GM21737 (cell line): ENCODE measurements around the gene MBD5.
"Not testable (repeated sequence)": the region's sequence is repeated elsewhere in the genome, so short reads cannot be mapped to it uniquely, and the experiment has no call there.

Experiments used
- ATAC-seq: cut with Tn5 transposase; IDR thresholded peaks from one replicate; pipeline ENCODE4 v1.9.1; 2021; ENCODE audit warnings: mild to moderate bottlenecking, moderate library complexity; ENCODE audit not compliant: unreplicated experiment

MBD5 gene

DNA sequence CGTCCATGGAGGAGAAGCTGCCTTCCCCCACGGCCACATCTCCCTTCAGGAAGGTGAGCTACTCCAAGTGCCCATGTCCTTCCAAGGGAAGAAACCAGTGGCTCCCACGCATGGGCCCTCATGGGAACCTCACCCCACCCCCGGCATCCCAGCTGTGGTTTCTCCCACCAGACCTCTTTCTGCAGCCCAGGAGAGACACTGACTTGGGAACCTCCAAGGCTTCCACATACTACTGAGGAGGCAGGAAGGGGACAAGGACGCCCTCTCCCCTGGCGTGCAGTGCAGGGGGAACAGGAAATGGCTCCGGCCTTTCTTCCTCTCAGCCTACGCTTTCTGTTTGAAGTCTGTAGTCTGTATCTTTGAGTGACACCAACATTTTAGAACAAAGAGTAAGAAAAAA is 519.1 kb downstream of the MBD5 start:
- no peak for ATAC-seq

DNA sequence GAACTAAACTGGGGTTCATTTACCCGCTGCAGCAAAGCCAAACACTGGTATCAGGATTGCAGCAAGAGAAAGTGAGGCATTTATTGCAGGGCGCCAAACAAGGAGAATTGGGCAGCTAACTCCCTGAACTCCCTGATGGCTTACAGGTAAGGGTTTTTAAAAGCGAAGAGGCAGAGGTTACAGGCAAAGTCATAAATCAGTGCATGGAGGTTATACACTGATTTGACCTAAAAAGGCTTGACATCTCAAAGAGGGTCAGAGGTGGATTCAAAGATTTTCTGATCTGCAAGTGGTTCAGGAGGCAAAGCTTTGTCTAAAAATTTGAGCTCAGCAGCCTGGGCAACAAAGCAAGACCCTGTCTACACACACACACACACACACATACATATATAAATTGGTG is 520.9 kb downstream of the MBD5 start:
- ATAC-seq = no peak

DNA sequence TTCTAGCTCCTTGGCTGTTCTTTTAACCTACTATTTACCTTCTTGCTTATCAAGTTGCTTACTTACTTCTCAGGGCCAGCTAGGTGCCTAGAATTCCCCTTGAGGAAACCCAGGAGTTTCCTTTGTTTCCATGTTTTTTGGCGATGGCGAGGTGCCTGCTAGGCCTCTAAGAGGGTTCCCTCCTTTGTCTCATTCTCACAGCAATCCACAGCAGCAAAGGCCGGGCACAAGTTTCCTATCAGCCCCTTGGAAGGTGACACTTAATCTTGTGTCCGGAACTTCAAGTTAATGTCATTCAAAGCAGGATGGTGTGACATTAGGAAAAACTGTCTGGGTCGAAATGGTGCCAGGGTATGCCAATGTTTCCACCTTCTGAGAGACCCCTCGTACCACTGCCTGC is 521.7 kb downstream of the MBD5 start:
- ATAC-seq = no peak

DNA sequence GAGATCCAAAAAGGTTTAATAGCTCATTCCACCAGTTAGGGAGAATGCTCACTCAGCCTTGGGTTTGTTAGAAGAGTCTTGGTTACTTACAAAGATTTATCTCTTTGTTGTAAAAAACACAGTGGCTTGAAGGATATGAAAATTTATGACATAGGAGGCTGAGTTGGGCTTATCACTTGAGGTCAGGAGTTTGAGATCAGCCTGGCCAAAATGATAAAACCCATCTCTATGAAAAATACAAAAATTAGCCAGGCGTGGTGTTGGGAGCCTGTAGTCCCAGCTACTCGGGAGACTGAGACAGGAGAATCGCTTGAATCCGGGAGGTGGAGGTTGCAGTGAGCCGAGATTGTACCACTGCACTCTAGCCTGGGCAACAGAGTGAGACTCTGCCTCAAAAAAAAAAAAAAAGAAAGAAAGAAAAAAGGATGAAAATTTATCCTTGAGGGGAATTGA is 522.2 kb downstream of the MBD5 start:
- not testable (repeated sequence) for ATAC-seq

DNA sequence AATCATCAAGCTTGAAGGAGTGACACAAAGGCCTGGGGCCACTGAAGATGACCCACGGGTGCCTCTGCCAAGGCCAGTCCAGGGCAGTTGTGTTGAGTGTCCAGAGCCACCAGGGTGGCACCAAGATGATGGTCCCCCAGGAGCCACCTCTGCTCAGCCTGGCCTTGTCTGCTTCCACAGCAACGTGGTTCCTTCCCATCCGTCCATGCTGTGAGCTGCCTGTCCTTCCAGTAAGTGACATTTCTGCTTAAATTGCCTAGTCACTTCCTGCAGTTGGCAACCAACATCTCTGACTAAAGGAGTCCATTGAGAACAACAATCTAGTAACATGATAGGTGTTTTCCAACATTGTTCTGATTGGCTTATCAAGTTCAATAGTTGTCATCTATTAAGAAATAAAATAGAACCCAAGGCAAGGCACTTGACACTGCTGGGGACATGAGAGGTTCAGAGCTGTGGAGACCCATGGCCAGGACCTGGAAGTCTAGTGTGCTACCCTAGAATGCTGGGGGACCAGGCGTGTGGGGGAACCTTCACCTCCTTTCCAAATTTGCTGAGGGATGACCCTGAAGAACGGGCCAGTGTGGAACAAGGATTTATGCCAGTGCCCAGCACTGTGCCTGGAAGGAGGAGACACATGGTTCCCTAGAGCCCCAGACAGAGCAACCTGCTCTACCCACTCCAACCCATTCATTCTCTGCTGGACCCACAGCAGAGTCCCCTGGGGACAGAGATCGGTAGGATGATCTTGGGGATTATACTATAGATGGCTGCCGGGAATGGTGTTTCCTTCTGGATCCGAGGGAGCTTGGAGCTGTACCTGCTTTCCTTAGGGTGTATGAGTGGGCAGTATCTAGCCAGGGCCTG is 524.7 kb downstream of the MBD5 start:
- no peak for ATAC-seq

DNA sequence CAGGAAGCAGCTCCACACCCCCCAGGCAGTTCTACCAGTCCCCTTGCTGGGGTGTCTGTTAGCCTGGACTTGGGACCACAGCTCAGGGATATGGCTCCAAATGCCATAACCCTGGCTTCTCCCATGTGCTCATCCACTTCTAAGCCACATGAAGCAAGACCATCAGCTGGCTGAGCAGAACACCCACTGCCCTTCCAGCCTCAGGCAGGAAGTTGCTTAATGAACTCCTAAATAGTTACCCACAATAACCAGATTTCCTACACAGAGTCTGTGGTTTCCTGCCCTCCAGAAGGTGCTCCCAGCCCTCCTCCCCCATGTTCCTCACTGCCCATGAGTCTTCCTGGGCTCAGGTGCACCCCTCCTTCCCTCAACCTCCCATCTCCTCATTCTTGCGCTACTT is 525.4 kb downstream of the MBD5 start:
- ATAC-seq = no peak

DNA sequence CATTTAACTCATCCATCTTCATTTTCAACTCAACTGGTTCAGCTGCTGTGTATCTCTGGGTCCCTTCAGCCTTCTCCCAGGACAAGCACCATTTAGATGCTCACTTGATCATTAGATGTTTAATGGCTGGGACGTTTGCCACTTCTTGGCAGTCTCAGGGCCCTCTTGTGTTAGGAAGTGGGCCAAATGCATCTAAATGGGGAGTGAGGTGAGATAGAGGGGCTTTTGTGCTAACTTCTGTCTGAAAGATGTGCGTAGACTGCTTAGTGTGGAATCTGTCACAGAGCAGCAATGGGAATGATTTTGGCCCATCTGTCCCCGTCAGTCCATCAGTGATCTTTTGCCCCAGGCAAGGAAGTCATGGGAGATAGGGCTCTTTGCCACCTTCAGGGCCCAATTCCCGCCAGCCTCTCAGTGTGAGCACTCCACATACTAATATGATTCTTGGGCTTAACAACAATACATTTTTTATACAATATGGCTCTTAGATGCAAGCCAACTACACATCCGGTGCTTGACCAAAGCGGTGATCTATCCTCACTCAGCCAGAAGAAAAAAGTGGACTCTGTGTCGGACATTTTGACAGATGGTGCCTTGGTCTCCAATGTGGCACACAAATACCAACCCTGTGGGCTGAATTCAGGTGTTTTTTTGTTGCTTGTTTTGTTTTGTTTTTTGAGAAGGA is 528.0 kb downstream of the MBD5 start:
- no peak for ATAC-seq

DNA sequence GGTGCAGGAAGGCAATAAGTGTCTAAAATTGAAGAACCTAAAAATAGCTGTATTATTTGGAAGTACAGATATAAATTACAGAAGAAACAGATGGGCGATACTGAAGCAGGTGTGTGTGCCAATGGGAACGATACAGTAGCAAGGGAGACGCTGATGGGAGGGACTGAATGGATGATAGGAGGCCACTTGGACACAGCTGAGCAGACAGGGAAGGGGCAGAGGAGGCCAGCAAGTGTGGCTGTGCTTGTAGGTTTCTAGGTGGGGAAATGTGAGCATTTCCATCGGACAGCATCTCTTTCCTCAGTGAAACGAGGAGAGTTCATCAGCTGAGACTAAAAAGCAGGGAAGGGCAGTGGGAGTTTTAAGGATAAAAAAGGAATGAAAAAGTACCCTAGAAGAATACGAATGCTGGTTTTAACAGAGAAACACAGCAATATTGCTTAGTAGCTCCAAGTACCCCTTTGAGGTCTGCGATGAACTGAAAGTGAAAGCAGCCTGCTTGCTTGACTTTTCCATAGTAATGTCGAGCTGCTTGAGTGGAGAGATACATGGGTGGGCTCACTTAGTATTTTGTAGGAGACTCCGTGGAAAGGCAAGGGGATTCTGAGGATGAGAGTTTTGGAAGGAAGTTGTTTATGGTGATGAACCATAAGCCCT is 531.9 kb downstream of the MBD5 start:
- ATAC-seq = no peak

DNA sequence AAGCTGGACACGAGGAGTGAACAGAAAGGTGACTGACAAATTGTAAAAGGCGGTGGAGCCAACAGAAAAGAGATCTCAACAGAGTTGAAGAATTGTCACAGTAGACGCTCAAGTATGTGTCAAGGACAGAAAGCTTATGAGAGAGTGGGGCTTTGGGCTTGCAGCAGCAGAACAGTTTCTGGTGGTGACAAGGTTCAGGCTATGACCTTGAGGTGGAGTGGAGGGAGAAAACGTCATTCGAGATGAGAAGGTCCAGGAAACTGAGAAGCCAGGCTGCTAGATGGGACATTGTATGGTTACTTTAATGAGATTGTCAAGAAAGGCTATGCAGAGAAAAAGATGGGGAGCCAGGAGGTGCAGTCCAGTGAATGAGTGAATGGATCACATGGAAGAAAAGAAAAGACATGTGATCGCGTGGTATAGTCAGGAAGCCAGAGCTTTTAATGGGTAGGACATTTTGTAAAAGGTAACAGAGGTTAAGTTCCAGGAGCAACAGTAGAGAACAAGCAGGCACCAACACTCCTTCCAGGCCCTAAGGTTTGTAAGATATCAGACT is 532.5 kb downstream of the MBD5 start:
- ATAC-seq = no peak

DNA sequence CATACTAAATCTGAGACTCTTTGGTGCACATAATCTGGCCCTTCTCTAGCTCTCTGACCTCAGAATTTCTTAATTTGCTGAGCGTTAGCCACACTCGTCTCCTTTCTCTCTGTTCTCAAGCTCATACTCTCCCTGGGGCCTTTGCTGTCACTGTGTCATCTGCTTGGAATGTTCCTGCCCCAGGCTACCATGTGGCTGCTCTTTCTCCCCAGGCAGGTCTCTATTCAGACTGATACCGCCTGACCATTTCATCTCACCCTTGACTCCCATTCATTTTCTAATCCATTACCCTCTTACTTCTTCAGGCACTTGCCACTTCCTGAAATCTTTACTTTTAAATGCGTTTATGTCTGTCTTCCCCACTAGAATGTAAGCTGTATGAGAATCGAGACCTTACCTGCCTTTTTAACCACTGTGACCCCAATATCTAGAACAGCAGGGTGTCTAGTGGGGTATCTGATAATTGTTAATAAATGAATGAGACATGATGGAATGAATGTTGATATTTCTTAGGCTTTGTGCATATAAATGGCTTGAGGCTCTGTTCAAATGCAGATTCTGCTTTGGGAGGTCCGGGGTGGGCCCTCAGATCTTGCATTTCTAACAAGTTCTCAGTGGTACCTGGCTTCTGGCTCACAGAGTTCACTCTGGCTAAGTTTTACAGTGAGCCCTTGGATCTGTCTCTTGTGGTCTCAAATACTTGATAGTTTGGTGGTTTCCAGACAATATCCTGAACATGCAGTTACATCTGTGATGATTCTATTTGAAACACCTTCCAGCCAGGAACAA is 533.8 kb downstream of the MBD5 start:
- ATAC-seq = no peak

DNA sequence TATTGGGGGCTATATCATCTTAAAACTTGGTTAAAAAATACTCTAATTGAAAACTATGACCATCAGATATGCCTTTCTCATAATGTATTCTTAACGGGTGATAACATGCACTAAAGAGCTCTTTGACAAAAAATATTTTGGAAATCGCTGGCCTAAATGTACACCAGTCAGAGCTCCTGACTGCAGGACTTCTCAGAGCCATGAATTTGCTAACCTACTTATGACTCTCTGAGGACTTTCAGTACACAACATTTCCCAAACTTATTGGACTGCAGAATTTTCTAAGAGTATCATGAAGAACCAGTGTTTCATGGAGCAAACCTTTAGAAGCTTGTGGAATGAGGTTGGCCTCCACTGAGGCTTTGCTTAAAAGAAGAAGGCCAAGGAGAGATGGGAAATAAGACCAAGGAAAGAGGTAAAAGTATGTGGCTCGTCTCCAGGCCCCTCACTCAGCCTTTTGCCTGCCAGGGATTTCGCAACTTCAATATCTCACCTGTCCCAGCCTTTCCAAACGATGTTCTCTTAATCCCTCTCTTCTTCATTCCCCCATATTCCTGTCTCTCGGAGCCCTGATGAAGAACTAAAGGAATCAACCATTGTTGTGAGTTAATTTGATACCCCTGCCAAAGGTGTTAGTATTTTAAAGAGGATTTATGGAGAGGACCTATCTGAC is 534.9 kb downstream of the MBD5 start:
- ATAC-seq = no peak

DNA sequence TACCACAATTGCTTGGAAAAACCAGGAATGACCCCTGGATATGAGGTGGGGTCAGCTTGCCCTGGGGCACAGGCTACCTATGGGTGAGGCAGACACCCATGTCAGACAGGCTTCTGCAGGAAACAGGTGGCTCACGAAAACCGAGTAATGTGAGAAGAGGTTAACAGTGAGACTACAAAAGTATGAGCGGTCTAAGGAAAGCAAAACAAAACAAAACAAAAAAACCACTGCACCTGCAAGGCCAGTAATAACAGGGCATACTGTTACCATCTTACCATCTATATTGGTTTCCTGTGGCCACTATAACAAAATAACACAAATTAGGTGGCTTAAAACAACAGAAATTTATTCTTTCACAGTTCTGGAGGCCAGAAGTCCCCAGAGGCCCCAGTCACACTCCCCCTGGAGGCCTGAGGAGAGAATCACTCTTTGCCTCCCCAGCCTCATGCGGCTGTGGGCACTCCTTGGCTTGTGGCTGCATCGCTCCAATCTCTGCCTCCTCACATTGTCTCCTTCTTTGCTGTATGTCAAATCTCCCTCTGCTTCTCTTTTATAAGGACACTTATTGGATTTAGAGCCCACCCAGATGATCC is 537.0 kb downstream of the MBD5 start:
- ATAC-seq = peak; percentile 54

DNA sequence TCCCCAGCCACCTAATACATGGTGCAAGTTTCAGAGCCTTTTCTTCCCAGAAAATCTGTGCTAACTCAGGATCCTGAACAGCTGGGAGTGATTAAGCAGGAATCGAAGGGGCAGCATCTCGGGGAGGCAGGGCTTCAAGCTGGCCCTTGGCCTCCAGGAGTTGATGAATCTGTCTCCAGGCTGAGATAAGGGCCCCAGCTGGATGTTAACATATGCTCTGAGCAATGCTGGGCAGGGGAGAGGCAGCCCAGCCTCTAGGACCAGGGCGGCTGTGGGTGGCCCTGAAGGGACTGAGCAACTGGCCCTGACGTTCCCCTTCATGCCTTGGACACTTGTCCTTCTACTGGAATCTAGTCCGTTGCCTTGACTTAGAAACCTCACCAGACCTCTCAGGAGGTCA is 539.6 kb downstream of the MBD5 start:
- ATAC-seq = no peak

DNA sequence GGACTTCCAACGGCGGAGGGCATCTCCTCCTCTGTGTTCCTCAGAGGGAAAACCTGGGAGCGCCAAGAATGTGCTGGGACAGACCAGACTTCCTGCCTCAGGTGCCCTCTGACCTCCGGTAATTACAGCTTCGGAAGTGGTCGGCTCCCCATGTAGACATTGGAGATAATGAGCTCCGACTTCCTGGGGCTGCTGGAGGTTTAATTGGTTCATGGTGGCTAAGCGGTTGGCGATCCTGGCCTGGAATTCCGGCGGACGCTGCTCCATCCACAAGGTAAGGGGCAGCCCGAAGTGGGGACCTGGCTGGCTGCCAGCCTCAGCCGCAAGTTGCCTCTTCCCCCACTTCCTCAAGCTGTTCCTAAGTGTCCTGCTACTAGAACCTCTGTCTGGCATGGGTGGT is 540.5 kb downstream of the MBD5 start:
- no peak for ATAC-seq

DNA sequence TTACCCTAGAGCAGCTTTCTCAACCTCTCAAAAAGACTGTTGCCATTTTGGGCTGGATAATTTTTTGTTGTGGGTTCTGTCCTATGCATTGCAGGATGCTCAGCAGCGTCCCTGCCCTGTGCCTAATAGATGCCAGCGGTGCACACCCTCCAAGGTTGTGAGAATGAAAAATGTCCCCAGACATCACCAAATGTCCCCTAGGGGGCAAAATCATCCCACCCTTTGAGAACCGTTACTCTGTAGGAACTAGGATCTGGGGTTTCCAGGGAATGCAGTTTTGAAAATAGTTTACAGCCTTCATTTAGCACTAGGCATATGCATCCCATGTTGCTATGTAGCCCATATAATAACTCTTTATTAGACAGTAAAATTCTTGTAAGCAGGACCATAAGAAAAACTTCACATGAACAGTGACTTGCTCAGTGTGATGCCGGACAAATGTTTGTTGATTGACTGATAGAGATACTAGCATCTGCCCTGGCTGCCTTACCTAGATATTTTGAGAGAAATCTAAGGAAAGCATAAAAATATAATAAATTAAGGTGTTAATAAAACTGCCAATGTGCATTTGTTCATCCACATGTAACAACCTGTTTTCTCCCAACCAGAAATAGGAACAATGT is 544.5 kb downstream of the MBD5 start:
- ATAC-seq = no peak
